ENCODE results near the gene PANX3. TPM values are rescaled to one million over a fixed set of nuclear protein-coding genes. Genes with fewer than 3 reads are reported as not detected.
"Not testable (repeated sequence)": the region's sequence is repeated elsewhere in the genome, so short reads cannot be mapped to it uniquely, and the experiment has no call there.

Gene PANX3
- polyA plus RNA-seq, 2 of the 4 experiments (the other 2 are of a cell fraction) = not detected

DNA sequence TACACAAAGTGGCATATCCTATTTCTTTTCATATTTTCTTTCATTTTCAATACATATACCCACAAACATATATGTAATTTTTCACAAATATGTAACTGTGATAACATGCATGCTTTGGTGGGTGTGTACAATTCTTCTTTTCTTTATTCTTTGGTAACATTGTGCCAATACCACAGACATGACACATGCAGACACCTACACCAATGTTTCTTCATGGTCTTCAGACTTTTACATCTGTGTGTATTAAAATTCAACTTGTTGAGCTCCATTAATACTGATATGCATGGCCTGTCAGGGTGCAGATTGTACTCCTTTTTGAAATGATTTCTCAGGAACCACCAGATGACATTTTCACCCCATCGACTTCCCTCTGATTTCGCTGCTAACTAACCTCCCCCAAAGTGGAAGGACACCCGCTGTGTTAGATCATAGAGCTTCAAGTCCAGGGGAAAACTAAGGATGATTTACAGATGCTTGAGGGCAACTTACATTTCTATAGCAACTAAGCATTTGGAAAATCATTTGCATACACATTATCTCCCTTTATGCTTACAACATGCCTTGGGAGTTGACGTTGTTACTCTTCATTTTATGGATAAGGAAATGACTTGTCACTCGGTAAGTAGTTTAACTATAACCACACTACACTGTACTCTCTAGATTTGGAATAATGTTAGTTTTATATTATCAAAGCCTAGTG is 10.5 kb upstream of the PANX3 start:
- POLR2A ChIA-PET = no interaction called here
- Histone ChIP-seq H3K9me3 (no peaks in the 10 kb centered on the region), H3K4me3 (no peak overlapping the region), H3K27ac (no peak overlapping the region), H3K4me2 (no peak overlapping the region), H3K4me1 (no peaks in the 10 kb centered on the region)
- TF ChIP-seq BHLHE40 (IDR thresholded peaks at IDR 0.05; ENCODE audit: low read depth, low read length) (no peak), RFX5 (IDR thresholded peaks at IDR 0.05) (no peak), CEBPB (IDR thresholded peaks at IDR 0.05) (no peak), SREBF2 (IDR thresholded peaks at IDR 0.05) (no peak), FOSB (CRISPR knock-in tag; IDR thresholded peaks at IDR 0.05) (no peak), CBX2 (IDR thresholded peaks at IDR 0.05; ENCODE audit: borderline replicate concordance, low read depth) (no peak), ZNF302 (CRISPR knock-in tag; IDR thresholded peaks at IDR 0.05) (no peak)
- TF ChIP-seq, protein P1, sequence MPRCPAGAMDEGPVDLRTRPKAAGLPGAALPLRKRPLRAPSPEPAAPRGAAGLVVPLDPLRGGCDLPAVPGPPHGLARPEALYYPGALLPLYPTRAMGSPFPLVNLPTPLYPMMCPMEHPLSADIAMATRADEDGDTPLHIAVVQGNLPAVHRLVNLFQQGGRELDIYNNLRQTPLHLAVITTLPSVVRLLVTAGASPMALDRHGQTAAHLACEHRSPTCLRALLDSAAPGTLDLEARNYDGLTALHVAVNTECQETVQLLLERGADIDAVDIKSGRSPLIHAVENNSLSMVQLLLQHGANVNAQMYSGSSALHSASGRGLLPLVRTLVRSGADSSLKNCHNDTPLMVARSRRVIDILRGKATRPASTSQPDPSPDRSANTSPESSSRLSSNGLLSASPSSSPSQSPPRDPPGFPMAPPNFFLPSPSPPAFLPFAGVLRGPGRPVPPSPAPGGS (IDR thresholded peaks at IDR 0.05) = no peak
- TF ChIP-seq, protein P2, sequence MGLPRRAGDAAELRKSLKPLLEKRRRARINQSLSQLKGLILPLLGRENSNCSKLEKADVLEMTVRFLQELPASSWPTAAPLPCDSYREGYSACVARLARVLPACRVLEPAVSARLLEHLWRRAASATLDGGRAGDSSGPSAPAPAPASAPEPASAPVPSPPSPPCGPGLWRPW (IDR thresholded peaks at IDR 0.05) = no peak
- FAIRE-seq = no peak
- no peak for DNase-seq (ENCODE audit: low read depth in 1 of 2, low spot score in 1 of 2)
- CTCF ChIA-PET = interaction anchor here (0.7 to 1.7 kb wide), 3 partner anchors 21 to 185 kb away, joined by 3 to 4 read pairs (median 4); no protein-coding TSS in a partner anchor
- 8% methylated on average over 5 of the region's 5 CpGs for WGBS (ENCODE audit: missing lambda C conversion rate)
- ATAC-seq = no peak

DNA sequence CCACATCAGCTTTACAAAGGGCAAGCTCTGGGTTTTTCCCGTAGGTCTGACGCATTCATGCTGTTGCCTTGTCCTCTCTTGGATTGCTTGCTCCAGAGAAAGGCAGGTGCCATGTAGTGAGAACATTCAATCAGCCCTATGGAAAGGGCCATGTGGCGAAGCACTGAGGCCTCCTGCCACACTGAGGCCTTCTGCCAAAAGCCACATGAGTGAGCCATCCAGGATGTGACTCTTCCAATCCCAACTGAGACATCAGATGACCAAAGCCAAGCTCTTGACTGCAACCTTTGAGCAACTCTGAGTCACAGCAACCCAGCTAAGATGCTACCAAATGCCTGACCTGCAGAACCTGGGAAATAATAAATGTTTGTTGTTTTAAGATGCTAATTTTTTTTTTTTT is 9.0 kb upstream of the PANX3 start:
- ChIA-PET POLR2A (no interaction called here), CTCF (interaction anchor here (0.6 to 1.2 kb wide), 2 partner anchors 187 to 190 kb away, joined by 3 read pairs; no protein-coding TSS in a partner anchor)
- no peaks in the 10 kb centered on the region for H3K9me3 ChIP-seq
- ATAC-seq (no peak), FAIRE-seq (no peak), DNase-seq (ENCODE audit: low read depth in 1 of 2, low spot score in 1 of 2) (no peak)
- 36% methylated on average over 2 of the region's 3 CpGs for WGBS (ENCODE audit: missing lambda C conversion rate)
- H3K4me1 ChIP-seq = no peaks in the 10 kb centered on the region
- no peak overlapping the region for H3K27ac ChIP-seq
- no peak overlapping the region for H3K4me3 ChIP-seq
- TF ChIP-seq HOXB5 (CRISPR knock-in tag; IDR thresholded peaks at IDR 0.05) = no peak
- TF ChIP-seq TP53 (CRISPR knock-in tag; IDR thresholded peaks at IDR 0.05) = no peak
- no peak for TF ChIP-seq ESRRA (IDR thresholded peaks at IDR 0.05; ENCODE audit: borderline replicate concordance, low read length)
- no peak for TF ChIP-seq CHD2 (IDR thresholded peaks at IDR 0.05; ENCODE audit: low read length, partially characterized antibody)
- no peak for TF ChIP-seq HEYL (CRISPR knock-in tag; IDR thresholded peaks at IDR 0.05)
- TF ChIP-seq, protein P3, sequence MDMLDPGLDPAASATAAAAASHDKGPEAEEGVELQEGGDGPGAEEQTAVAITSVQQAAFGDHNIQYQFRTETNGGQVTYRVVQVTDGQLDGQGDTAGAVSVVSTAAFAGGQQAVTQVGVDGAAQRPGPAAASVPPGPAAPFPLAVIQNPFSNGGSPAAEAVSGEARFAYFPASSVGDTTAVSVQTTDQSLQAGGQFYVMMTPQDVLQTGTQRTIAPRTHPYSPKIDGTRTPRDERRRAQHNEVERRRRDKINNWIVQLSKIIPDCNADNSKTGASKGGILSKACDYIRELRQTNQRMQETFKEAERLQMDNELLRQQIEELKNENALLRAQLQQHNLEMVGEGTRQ (IDR thresholded peaks at IDR 0.05) = no peak
- TF ChIP-seq RARB (CRISPR knock-in tag; IDR thresholded peaks at IDR 0.05) = no peak
- no peak for TF ChIP-seq EHMT2 (IDR thresholded peaks at IDR 0.05; ENCODE audit: low read depth)
- no peak for TF ChIP-seq RCOR1 (IDR thresholded peaks at IDR 0.05; ENCODE audit: low read depth, low read length)
- TF ChIP-seq, protein P4, sequence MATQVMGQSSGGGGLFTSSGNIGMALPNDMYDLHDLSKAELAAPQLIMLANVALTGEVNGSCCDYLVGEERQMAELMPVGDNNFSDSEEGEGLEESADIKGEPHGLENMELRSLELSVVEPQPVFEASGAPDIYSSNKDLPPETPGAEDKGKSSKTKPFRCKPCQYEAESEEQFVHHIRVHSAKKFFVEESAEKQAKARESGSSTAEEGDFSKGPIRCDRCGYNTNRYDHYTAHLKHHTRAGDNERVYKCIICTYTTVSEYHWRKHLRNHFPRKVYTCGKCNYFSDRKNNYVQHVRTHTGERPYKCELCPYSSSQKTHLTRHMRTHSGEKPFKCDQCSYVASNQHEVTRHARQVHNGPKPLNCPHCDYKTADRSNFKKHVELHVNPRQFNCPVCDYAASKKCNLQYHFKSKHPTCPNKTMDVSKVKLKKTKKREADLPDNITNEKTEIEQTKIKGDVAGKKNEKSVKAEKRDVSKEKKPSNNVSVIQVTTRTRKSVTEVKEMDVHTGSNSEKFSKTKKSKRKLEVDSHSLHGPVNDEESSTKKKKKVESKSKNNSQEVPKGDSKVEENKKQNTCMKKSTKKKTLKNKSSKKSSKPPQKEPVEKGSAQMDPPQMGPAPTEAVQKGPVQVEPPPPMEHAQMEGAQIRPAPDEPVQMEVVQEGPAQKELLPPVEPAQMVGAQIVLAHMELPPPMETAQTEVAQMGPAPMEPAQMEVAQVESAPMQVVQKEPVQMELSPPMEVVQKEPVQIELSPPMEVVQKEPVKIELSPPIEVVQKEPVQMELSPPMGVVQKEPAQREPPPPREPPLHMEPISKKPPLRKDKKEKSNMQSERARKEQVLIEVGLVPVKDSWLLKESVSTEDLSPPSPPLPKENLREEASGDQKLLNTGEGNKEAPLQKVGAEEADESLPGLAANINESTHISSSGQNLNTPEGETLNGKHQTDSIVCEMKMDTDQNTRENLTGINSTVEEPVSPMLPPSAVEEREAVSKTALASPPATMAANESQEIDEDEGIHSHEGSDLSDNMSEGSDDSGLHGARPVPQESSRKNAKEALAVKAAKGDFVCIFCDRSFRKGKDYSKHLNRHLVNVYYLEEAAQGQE (IDR thresholded peaks at IDR 0.05) = no peak
- TF ChIP-seq TFCP2L1 (CRISPR knock-in tag; IDR thresholded peaks at IDR 0.05) = no peak
- no peak for TF ChIP-seq ZSCAN20 (CRISPR knock-in tag; IDR thresholded peaks at IDR 0.05)
- TF ChIP-seq, protein P1 (IDR thresholded peaks at IDR 0.05) = no peak
- no peak for TF ChIP-seq MAZ (IDR thresholded peaks at IDR 0.05; ENCODE audit: borderline replicate concordance, low read depth, low read length)
- TF ChIP-seq RAD21 (conservative IDR thresholded peaks at IDR 0.05 in 1 of 2, IDR thresholded peaks at IDR 0.05 in 1 of 2) = no peak
- TF ChIP-seq, protein P5, sequence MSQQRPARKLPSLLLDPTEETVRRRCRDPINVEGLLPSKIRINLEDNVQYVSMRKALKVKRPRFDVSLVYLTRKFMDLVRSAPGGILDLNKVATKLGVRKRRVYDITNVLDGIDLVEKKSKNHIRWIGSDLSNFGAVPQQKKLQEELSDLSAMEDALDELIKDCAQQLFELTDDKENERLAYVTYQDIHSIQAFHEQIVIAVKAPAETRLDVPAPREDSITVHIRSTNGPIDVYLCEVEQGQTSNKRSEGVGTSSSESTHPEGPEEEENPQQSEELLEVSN (IDR thresholded peaks at IDR 0.05; ENCODE audit: borderline replicate concordance, low read depth) = no peak
- no peak for TF ChIP-seq ZNF302 (CRISPR knock-in tag; IDR thresholded peaks at IDR 0.05)
- TF ChIP-seq RNF2 (IDR thresholded peaks at IDR 0.05; ENCODE audit: borderline replicate concordance, low read depth) = no peak
- H3K4me2 ChIP-seq = no peak overlapping the region

DNA sequence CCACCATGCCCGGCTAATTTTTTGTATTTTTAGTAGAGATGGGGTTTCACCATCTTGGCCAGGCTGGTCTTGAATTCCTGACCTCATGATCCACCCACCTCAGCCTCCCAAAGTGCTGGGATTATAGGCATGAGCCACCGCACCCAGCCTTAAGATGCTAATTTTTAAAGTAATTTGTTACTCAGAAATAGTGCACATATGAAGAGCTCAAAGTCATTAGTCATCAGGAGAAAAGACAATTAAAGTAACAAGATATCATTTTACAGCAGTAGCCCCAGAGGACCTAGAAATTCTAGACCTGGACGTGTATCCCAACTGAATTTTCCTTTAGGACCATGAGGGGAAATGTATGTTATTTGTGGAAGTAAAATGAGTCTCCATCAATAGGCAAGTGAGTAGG is 8.5 kb upstream of the PANX3 start:
- H3K4me2 ChIP-seq; H3K27ac ChIP-seq; H3K4me1 ChIP-seq; FAIRE-seq; POLR2A ChIA-PET; H3K4me3 ChIP-seq; ATAC-seq; DNase-seq (ENCODE audit: low read depth in 1 of 2, low spot score in 1 of 2); CTCF ChIA-PET; H3K9me3 ChIP-seq: not testable (repeated sequence)
- 37% methylated on average over 3 of the region's 3 CpGs for WGBS (ENCODE audit: missing lambda C conversion rate)
